HAP-1 (cell line): Measurements from ENCODE around the gene COL23A1.

ENCODE experiments used
- DNase-seq, 2 experiments: peaks; one replicate each; pipeline ENCODE4 v3.0.0-alpha.2; 2016 to 2020; ENCODE audit warnings: low spot score in 2 of 2
- H3K27me3 ChIP-seq: fragments of 250-450 bp; sonication (Bioruptor Pico); 2 replicates; pipeline ENCODE4 v1.5.1; 2020; ENCODE audit warnings: low read depth, mild to moderate bottlenecking, moderate library complexity
- H3K36me3 ChIP-seq: fragments of 250-450 bp; sonication (Bioruptor Pico); replicated peaks from 2 replicates; pipeline ENCODE4 v1.5.1; 2020; ENCODE audit warnings: mild to moderate bottlenecking
- H3K4me1 ChIP-seq: fragments of 250-450 bp; sonication (Bioruptor Pico); 2 replicates; pipeline ENCODE4 v1.5.1; 2020; ENCODE audit warnings: mild to moderate bottlenecking
- H3K4me3 ChIP-seq: fragments of 250-450 bp; sonication (Bioruptor Pico); 2 replicates; pipeline ENCODE4 v1.5.1; 2020; ENCODE audit warnings: mild to moderate bottlenecking, moderate library complexity
- H3K9me3 ChIP-seq: fragments of 250-450 bp; sonication (Bioruptor Pico); 2 replicates; pipeline ENCODE4 v1.5.1; 2020; ENCODE audit warnings: mild to moderate bottlenecking, moderate library complexity
- in situ Hi-C: fragments of 300-500 bp; cut with MboI; formaldehyde crosslinking; loops from 3 replicates; pipeline ENCODE4 v1.14.3; 2020; ENCODE audit warnings: low sequenced_read_pairs, inconsistent platforms, mixed read lengths

Gene COL23A1

GRCh38 chr5:178462816-178463215 lies 127.4 kb downstream of the COL23A1 start:
- in situ Hi-C loops = no loop called here
- H3K9me3 ChIP-seq = no peaks in the 10 kb centered on the region
- H3K27me3 ChIP-seq = peaks cover 4% of the 10 kb centered on the region; the same call in 1 of the 2 replicates
- no peak for DNase-seq
- H3K36me3 ChIP-seq = no peaks in the 10 kb centered on the region
- no peak overlapping the region for H3K4me3 ChIP-seq
- H3K4me1 ChIP-seq = 0 out of 2 replicates have a peak, but pooled peaks cover 4% of the 10 kb centered on the region

DNA sequence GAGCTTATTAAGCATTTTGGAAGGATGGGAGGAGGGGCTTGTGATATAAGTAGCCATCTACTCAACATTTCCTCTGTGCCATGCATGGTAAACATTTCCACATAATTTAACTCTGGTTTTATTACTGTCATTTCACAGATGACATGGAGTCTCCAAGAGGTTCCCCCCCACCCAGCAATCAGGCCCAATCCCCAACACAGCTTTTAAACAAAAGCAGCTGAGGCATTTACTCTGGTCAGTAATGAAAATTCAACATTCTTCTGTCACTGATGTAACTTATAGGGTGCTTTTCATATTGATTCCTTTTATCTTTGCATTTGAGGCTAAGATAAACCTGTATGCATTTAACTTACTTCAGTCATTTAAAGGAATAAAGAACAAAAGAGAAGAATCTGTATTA lies 128.1 kb downstream of the COL23A1 start:
- Histone ChIP-seq H3K4me3 (no peak overlapping the region), H3K27me3 (peaks cover 4% of the 10 kb centered on the region; the same call in 1 of the 2 replicates), H3K4me1 (0 out of 2 replicates have a peak, but pooled peaks cover 4% of the 10 kb centered on the region), H3K36me3 (no peaks in the 10 kb centered on the region), H3K9me3 (no peaks in the 10 kb centered on the region)
- DNase-seq = peak; percentile 21 to 39
- in situ Hi-C loops = no loop called here

DNA sequence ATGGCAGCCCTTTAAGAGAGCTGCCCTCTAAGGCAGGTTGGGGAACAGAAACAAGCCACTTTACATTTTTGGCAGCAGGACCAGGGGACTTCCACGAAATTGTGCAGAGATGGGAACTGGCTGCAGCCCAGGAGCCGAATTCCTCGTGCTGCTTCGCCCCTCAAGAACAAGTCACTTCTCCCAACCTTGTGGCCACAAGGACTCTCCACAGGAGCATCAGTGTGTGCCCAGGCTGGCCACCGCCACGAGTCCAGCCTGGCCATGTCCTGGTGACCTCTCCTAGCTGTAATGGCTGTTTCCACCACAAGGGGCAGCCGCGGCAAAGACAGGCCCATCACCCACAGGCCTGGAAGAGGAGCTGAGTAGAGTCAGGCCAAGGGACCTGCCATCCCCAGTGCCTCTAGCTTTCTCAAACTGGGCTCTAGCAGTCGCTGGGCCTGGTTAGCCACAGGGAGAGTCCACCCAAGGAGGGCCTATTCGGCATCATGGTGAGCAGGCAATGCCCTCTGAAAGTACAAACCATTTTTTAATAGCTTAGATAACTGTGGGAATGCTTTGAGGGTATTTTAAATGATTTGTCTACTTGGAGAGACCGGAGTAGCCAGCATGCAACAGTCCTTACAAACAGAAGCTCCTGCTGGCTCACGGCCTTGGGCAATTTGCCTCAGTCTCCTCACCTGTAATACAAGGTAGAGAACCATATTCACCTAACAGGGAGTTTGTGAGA lies 129.0 kb downstream of the COL23A1 start:
- peak; percentile 19 to 85 for DNase-seq
- Histone ChIP-seq H3K27me3 (peaks cover 4% of the 10 kb centered on the region; the same call in 1 of the 2 replicates), H3K4me1 (0 out of 2 replicates have a peak, but pooled peaks cover 4% of the 10 kb centered on the region), H3K36me3 (no peaks in the 10 kb centered on the region), H3K9me3 (no peaks in the 10 kb centered on the region), H3K4me3 (no peak overlapping the region)
- in situ Hi-C loops = no loop called here

GRCh38 chr5:178460598-178460997 lies 129.6 kb downstream of the COL23A1 start:
- Histone ChIP-seq H3K9me3 (no peaks in the 10 kb centered on the region), H3K4me1 (0 out of 2 replicates have a peak, but pooled peaks cover 4% of the 10 kb centered on the region), H3K36me3 (no peaks in the 10 kb centered on the region), H3K27me3 (peaks cover 4% of the 10 kb centered on the region; the same call in 1 of the 2 replicates), H3K4me3 (no peak overlapping the region)
- DNase-seq = no peak
- in situ Hi-C loops = no loop called here

GRCh38 chr5:178460174-178460573 lies 130.0 kb downstream of the COL23A1 start:
- DNase-seq = no peak
- Histone ChIP-seq H3K4me1 (0 out of 2 replicates have a peak, but pooled peaks cover 4% of the 10 kb centered on the region), H3K9me3 (no peaks in the 10 kb centered on the region), H3K36me3 (no peaks in the 10 kb centered on the region), H3K27me3 (peaks cover 4% of the 10 kb centered on the region; the same call in 1 of the 2 replicates), H3K4me3 (no peak overlapping the region)
- in situ Hi-C loops = no loop called here

DNA sequence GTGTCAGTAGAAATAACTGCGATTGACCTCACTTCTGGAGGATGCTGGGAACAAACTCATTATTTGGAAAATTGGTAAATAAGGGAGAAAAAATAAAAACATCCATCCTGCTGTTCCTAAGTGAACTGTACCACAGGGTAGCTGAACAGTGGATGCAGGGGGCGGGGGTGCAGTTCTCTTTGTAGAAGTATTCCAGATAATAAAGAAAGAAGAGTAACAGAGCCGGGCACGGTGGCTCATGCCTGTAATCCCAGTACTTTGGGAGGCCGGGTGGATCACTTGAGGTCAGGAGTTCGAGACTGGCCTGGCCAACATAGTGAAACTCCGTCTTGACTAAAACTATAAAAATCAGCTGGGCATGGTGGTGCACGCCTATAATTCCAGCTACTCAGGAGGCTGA lies 132.1 kb downstream of the COL23A1 start:
- in situ Hi-C loops = no loop called here
- 0 out of 2 replicates have a peak, but pooled peaks cover 4% of the 10 kb centered on the region for H3K4me1 ChIP-seq
- no peaks in the 10 kb centered on the region for H3K36me3 ChIP-seq
- peaks cover 4% of the 10 kb centered on the region; the same call in 1 of the 2 replicates for H3K27me3 ChIP-seq
- no peak overlapping the region for H3K4me3 ChIP-seq
- no peak for DNase-seq
- H3K9me3 ChIP-seq = no peaks in the 10 kb centered on the region

GRCh38 chr5:178457471-178457870 lies 132.7 kb downstream of the COL23A1 start:
- in situ Hi-C loops = no loop called here
- H3K9me3 ChIP-seq = no peaks in the 10 kb centered on the region
- H3K4me1 ChIP-seq = 0 out of 2 replicates have a peak, but pooled peaks cover 2% of the 10 kb centered on the region

GRCh38 chr5:178455480-178455835 lies 134.7 kb downstream of the COL23A1 start:
- DNase-seq = no peak
- Histone ChIP-seq H3K4me1 (no peaks in the 10 kb centered on the region), H3K27me3 (peaks cover 11% of the 10 kb centered on the region), H3K36me3 (no peaks in the 10 kb centered on the region), H3K9me3 (no peaks in the 10 kb centered on the region; the same call in 1 of the 2 replicates), H3K4me3 (no peak overlapping the region)
- in situ Hi-C loops = no loop called here

More at GRCh38 chr5:178457471-178457870, 132.7 kb downstream of the COL23A1 start:
- Histone ChIP-seq H3K27me3 (peaks cover 5% of the 10 kb centered on the region), H3K36me3 (no peaks in the 10 kb centered on the region), H3K4me3 (no peak overlapping the region)
- DNase-seq = no peak

- no peaks in the 10 kb centered on the region for H3K36me3 ChIP-seq
- in situ Hi-C loops = no loop called here
- H3K4me3 ChIP-seq = no peak overlapping the region
- no peaks in the 10 kb centered on the region for H3K4me1 ChIP-seq
- peaks cover 13% of the 10 kb centered on the region for H3K27me3 ChIP-seq
- DNase-seq = no peak
- H3K9me3 ChIP-seq = no peaks in the 10 kb centered on the region; the same call in 1 of the 2 replicates
These were observed 135.2 kb downstream of the COL23A1 start for GRCh38 chr5:178454821-178455479.

DNA sequence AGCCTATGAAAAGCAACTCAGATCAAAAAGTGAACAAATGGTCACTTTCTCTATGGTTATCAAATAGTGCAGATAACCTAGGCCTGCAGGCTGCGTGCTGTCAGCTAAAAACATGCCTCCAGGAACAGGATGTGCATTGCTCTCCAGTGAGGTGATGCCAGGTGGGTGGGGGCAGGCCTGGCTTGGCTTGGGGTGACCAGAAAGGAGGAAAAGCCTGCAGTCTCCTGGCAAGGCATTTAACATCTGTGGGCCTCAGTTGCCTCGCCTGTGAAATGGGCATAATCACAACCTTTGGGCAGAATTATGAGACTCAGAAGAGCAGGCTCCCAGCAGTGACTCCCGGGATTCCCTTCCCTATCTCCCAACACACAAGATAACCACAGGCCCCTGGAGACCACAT lies 135.9 kb downstream of the COL23A1 start:
- peaks cover 9% of the 10 kb centered on the region for H3K27me3 ChIP-seq
- no peak for DNase-seq
- H3K36me3 ChIP-seq = no peaks in the 10 kb centered on the region
- no peaks in the 10 kb centered on the region for H3K4me1 ChIP-seq
- in situ Hi-C loops = no loop called here
- no peak overlapping the region for H3K4me3 ChIP-seq
- H3K9me3 ChIP-seq = no peaks in the 10 kb centered on the region; the same call in 1 of the 2 replicates

DNA sequence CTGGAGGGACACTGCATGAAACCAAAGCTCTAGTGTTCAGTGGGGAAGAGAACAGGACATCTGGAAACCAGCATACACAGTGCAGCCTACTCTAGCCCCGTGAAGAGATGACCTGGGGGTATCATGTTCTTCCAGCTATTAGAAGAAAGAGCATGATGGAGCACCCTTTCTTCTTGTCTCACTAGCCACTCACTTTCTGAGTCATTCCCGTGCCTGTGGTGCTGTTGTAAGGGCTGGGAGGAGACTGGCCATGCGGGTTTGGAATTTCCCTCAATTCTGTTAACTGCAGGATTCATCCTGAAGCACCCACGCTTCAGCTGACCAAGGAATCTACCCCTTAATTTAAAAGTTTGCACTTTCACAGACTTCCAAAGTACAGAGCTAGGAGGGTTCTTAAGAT lies 137.0 kb downstream of the COL23A1 start:
- no peaks in the 10 kb centered on the region for H3K36me3 ChIP-seq
- H3K4me3 ChIP-seq = no peak overlapping the region
- H3K9me3 ChIP-seq = no peaks in the 10 kb centered on the region; the same call in 1 of the 2 replicates
- H3K4me1 ChIP-seq = no peaks in the 10 kb centered on the region
- no peak for DNase-seq
- H3K27me3 ChIP-seq = peaks cover 9% of the 10 kb centered on the region
- in situ Hi-C loops = no loop called here

- H3K9me3 ChIP-seq = no peaks in the 10 kb centered on the region; the same call in 1 of the 2 replicates
- no peak overlapping the region for H3K4me3 ChIP-seq
- no peaks in the 10 kb centered on the region for H3K36me3 ChIP-seq
- H3K27me3 ChIP-seq = peaks cover 9% of the 10 kb centered on the region
- no peaks in the 10 kb centered on the region for H3K4me1 ChIP-seq
- in situ Hi-C loops = no loop called here
- no peak for DNase-seq
These were observed 139.8 kb downstream of the COL23A1 start for GRCh38 chr5:178450121-178451028.
